ENCODE data around the gene JMJD1C. TPM values are rescaled to one million over a fixed set of nuclear protein-coding genes. Genes with fewer than 3 reads are reported as not detected.
A peak's percentile ranks its signal among the peaks of the same experiment; 100 is the strongest.

The JMJD1C gene
- total RNA-seq, 1 donor from 2014 or later = 143 TPM

- no peaks in the 10 kb centered on the region for H3K36me3 ChIP-seq
- H4K20me1 ChIP-seq (ENCODE audit: low read depth) = peaks cover 36% of the 10 kb centered on the region
- no peaks in the 10 kb centered on the region for H3K27me3 ChIP-seq
- H3K27ac ChIP-seq = no peak overlapping the region
- Mint-ChIP-seq H3K9me3 (no peaks in the 10 kb centered on the region), H3K27me3 (ENCODE audit: insufficient read depth, low read depth) (no peaks in the 10 kb centered on the region), H3K4me1 (peaks cover 26% of the 10 kb centered on the region), H3K36me3 (no peaks in the 10 kb centered on the region), H3K27ac (no peak overlapping the region), H3K4me3 (no peak overlapping the region)
- H3K9me3 ChIP-seq (ENCODE audit: low read depth) = no peaks in the 10 kb centered on the region
- no peak for DNase-seq (ENCODE audit: low spot score)
- no peak for TF ChIP-seq EZH2 (IDR thresholded peaks at IDR 0.05)
- TF ChIP-seq, protein P1, sequence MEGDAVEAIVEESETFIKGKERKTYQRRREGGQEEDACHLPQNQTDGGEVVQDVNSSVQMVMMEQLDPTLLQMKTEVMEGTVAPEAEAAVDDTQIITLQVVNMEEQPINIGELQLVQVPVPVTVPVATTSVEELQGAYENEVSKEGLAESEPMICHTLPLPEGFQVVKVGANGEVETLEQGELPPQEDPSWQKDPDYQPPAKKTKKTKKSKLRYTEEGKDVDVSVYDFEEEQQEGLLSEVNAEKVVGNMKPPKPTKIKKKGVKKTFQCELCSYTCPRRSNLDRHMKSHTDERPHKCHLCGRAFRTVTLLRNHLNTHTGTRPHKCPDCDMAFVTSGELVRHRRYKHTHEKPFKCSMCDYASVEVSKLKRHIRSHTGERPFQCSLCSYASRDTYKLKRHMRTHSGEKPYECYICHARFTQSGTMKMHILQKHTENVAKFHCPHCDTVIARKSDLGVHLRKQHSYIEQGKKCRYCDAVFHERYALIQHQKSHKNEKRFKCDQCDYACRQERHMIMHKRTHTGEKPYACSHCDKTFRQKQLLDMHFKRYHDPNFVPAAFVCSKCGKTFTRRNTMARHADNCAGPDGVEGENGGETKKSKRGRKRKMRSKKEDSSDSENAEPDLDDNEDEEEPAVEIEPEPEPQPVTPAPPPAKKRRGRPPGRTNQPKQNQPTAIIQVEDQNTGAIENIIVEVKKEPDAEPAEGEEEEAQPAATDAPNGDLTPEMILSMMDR (IDR thresholded peaks at IDR 0.05) = no peak
- no peak for TF ChIP-seq EZH2phosphoT487 (IDR thresholded peaks at IDR 0.05)
- peaks cover 20% of the 10 kb centered on the region for H3K4me1 ChIP-seq
- no peak overlapping the region for H3K4me3 ChIP-seq
- H2AFZ ChIP-seq (replicated peaks) = no peak overlapping the region
- H3K4me2 ChIP-seq = no peak overlapping the region
- H3F3A ChIP-seq (ENCODE audit: low read depth) = peaks cover 36% of the 10 kb centered on the region
- peaks cover 90% of the 10 kb centered on the region for H3K79me2 ChIP-seq (ENCODE audit: low read depth)
- no peak overlapping the region for H3K9ac ChIP-seq
Observed at GRCh38 chr10:63468947-63469346, 3.2 kb upstream of the JMJD1C start.

DNA sequence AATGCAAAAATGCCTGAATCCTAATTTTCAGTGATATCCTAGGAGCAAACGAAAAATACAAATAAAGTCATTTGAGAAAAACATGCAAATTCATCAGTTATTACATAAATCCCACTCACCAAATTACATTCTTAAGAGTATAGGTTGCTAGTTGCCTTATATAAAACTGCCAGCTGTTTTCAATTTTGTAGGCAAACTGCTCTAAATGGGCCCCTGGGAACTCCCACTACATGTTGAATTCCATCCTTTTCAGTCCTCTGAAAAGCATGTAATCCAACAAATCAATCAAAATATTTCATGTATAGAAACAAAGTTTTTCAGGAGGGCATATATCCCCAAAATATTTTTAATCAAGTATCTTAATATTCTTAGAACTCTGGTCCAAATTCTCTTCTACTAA lies 2.1 kb upstream of the JMJD1C start:
- Mint-ChIP-seq H3K9me3 (peaks cover 2% of the 10 kb centered on the region), H3K27me3 (ENCODE audit: insufficient read depth, low read depth) (peaks cover 2% of the 10 kb centered on the region), H3K36me3 (no peaks in the 10 kb centered on the region), H3K27ac (no peak overlapping the region), H3K4me1 (peaks cover 27% of the 10 kb centered on the region), H3K4me3 (no peak overlapping the region)
- Histone ChIP-seq H3K4me1 (peaks cover 22% of the 10 kb centered on the region), H3K27me3 (no peaks in the 10 kb centered on the region), H3K9ac (no peak overlapping the region), H3F3A (ENCODE audit: low read depth) (peaks cover 36% of the 10 kb centered on the region), H3K79me2 (ENCODE audit: low read depth) (peaks cover 90% of the 10 kb centered on the region), H4K20me1 (ENCODE audit: low read depth) (peaks cover 40% of the 10 kb centered on the region), H3K4me3 (no peak overlapping the region), H3K27ac (no peak overlapping the region), H3K9me3 (ENCODE audit: low read depth) (no peaks in the 10 kb centered on the region), H3K4me2 (no peak overlapping the region), H3K36me3 (no peaks in the 10 kb centered on the region), H2AFZ (replicated peaks) (no peak overlapping the region)
- TF ChIP-seq EZH2 (IDR thresholded peaks at IDR 0.05) = no peak
- TF ChIP-seq, protein P1 (IDR thresholded peaks at IDR 0.05) = no peak
- TF ChIP-seq EZH2phosphoT487 (IDR thresholded peaks at IDR 0.05) = no peak
- no peak for DNase-seq (ENCODE audit: low spot score)

DNA sequence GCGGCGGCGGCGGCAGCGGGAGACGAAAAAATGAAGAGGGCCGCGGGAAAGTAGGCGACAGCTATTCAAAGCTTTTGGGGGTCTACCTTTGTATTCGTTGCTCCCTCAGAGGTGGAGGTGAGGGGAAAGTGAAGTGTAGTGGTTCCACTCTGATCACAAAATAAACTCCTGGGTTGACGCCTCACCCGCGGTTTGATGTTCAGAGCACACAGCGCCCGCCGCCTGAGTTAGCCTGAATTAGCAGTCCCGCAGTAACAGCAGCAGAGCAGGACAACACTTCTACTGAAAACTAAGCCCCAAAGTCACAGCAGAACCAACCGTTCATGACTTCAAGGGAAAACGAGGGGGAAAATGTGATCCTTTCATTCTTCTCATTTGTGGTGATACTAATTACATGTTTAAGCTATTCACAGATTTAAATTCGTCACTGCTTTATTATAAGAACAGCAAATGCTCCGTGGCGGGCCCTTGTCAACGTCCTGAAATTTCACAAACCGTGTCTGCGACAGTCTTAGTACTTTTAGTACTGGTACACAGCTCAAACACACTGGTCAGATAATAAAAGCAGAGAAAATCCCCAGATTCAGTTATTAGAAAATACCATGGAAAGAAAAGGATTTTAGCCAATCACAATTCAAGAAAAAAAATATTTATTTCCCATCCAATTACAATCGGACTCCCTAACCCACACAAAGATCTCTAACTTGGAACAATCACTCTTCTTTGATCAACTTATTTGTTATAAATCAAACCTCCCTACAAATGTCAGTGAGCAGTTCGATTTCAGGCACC lies 563 bp upstream of the JMJD1C start:
- Histone ChIP-seq H3K27me3 (no peaks in the 10 kb centered on the region), H3K4me2 (peak overlapping the region; percentile 83), H3K4me3 (peak overlapping the region; percentile 95), H3K27ac (peak overlapping the region; percentile 97), H3K9ac (no peak overlapping the region), H3K4me1 (peaks cover 22% of the 10 kb centered on the region), H4K20me1 (ENCODE audit: low read depth) (peaks cover 32% of the 10 kb centered on the region), H3K36me3 (no peaks in the 10 kb centered on the region), H3K79me2 (ENCODE audit: low read depth) (peaks cover 90% of the 10 kb centered on the region), H2AFZ (replicated peaks) (peak overlapping the region; percentile 60), H3K9me3 (ENCODE audit: low read depth) (no peaks in the 10 kb centered on the region), H3F3A (ENCODE audit: low read depth) (peaks cover 36% of the 10 kb centered on the region)
- TF ChIP-seq EZH2phosphoT487 (IDR thresholded peaks at IDR 0.05) (no peak), EZH2 (IDR thresholded peaks at IDR 0.05) (no peak)
- TF ChIP-seq, protein P1 (IDR thresholded peaks at IDR 0.05) = no peak
- H3K4me3 Mint-ChIP-seq = peak overlapping the region; percentile 95
- peak; percentile 79 for DNase-seq (ENCODE audit: low spot score)
- peaks cover 9% of the 10 kb centered on the region for H3K9me3 Mint-ChIP-seq
- H3K36me3 Mint-ChIP-seq = peaks cover 8% of the 10 kb centered on the region
- peaks cover 2% of the 10 kb centered on the region for H3K27me3 Mint-ChIP-seq (ENCODE audit: insufficient read depth, low read depth)
- peaks cover 27% of the 10 kb centered on the region for H3K4me1 Mint-ChIP-seq
- peak overlapping the region; percentile 98 for H3K27ac Mint-ChIP-seq
